MM.1S (cell line): ENCODE measurements around the gene FAM222B.

Experiments used
- DNase-seq: peaks from one replicate; pipeline ENCODE4 v3.0.0-alpha.2; 2015
- H2AFZ ChIP-seq: fragments of 300-600 bp; sonication (generic); 2 replicates; pipeline ENCODE4 v1.6.0; 2016; ENCODE audit warnings: antibody characterized with exemption, low read length
- H3F3A ChIP-seq: fragments of 300-600 bp; sonication (generic); 2 replicates; pipeline ENCODE4 v1.6.1; 2016; ENCODE audit warnings: mild to moderate bottlenecking, antibody characterized with exemption, low read length, moderate library complexity, mixed read lengths; ENCODE audit not compliant: insufficient read depth
- H3K27ac ChIP-seq: fragments of 300-600 bp; sonication (generic); 2 replicates; pipeline ENCODE4 v1.5.1; 2016; ENCODE audit warnings: mild to moderate bottlenecking, low read length
- H3K27me3 ChIP-seq: fragments of 300-600 bp; sonication (generic); replicated peaks from 2 replicates; pipeline ENCODE4 v1.6.0; 2016; ENCODE audit warnings: low read length; ENCODE audit not compliant: insufficient read depth
- H3K36me3 ChIP-seq: fragments of 300-600 bp; sonication (generic); replicated peaks from 2 replicates; pipeline ENCODE4 v1.6.1; 2016; ENCODE audit warnings: mild to moderate bottlenecking, low read length, mixed read lengths; ENCODE audit not compliant: insufficient read depth
- H3K4me1 ChIP-seq: fragments of 300-600 bp; sonication (generic); 2 replicates; pipeline ENCODE4 v1.6.1; 2016; ENCODE audit warnings: low read length, mixed read lengths
- H3K4me2 ChIP-seq: fragments of 300-600 bp; sonication (generic); 2 replicates; pipeline ENCODE4 v1.6.0; 2016; ENCODE audit warnings: low read depth, low read length
- H3K4me3 ChIP-seq: fragments of 300-600 bp; sonication (generic); 2 replicates; pipeline ENCODE4 v1.5.1; 2016; ENCODE audit warnings: low read length, mixed read lengths
- H3K79me2 ChIP-seq: fragments of 300-600 bp; sonication (generic); 2 replicates; pipeline ENCODE4 v1.6.1; 2016; ENCODE audit warnings: mixed run types, low read length, mixed read lengths
- H3K9ac ChIP-seq: fragments of 300-600 bp; sonication (generic); 2 replicates; pipeline ENCODE4 v1.6.1; 2016; ENCODE audit warnings: low read length, mixed read lengths
- H3K9me2 ChIP-seq: fragments of 300-600 bp; sonication (generic); replicated peaks from 2 replicates; pipeline ENCODE4 v1.6.1; 2016; ENCODE audit warnings: mild to moderate bottlenecking, low read length, mixed read lengths; ENCODE audit not compliant: insufficient read depth
- H3K9me3 ChIP-seq: fragments of 300-600 bp; sonication (generic); replicated peaks from 2 replicates; pipeline ENCODE4 v1.6.1; 2016; ENCODE audit warnings: mild to moderate bottlenecking, low read length, mixed read lengths; ENCODE audit not compliant: insufficient read depth
- H4K20me1 ChIP-seq: fragments of 300-600 bp; sonication (generic); 2 replicates; pipeline ENCODE4 v1.6.1; 2016; ENCODE audit warnings: mild to moderate bottlenecking, low read length, moderate library complexity, mixed read lengths; ENCODE audit not compliant: insufficient read depth
- CTCF ChIP-seq: fragments of 300-600 bp; sonication (generic); IDR thresholded peaks from 2 replicates; pipeline ENCODE4 v1.5.1; 2016; ENCODE audit warnings: antibody characterized with exemption, low read length, mixed read lengths
- EZH2 ChIP-seq: fragments of 300-600 bp; sonication (generic); optimal IDR thresholded peaks from 2 replicates; pipeline ENCODE3; 2017; ENCODE audit warnings: low read depth, mild to moderate bottlenecking, antibody characterized with exemption, low read length, mixed read lengths
- EZH2phosphoT487 ChIP-seq: fragments of 300-600 bp; sonication (generic); IDR thresholded peaks from 2 replicates; pipeline ENCODE4 v1.6.1; 2018; ENCODE audit warnings: antibody characterized with exemption, low read length

The FAM222B gene

GRCh38 chr17:28735242-28735722, 107.3 kb downstream of the FAM222B start:
- no peak overlapping the region for H3K27ac ChIP-seq
- TF ChIP-seq EZH2, result no peak
- no peak for TF ChIP-seq CTCF
- TF ChIP-seq EZH2phosphoT487, result no peak
- no peak overlapping the region for H3K4me2 ChIP-seq

GRCh38 chr17:28734712-28735241, 107.8 kb downstream of the FAM222B start:
- H3K27ac ChIP-seq, result no peak overlapping the region
- no peak overlapping the region for H2AFZ ChIP-seq
- H3K4me2 ChIP-seq, result no peak overlapping the region
- H4K20me1 ChIP-seq, result no peaks in the 10 kb centered on the region
- no peaks in the 10 kb centered on the region for H3K9me3 ChIP-seq
- no peaks in the 10 kb centered on the region for H3K27me3 ChIP-seq
- no peaks in the 10 kb centered on the region for H3K9me2 ChIP-seq
- H3F3A ChIP-seq, result no peaks in the 10 kb centered on the region
- no peak overlapping the region for H3K9ac ChIP-seq
- TF ChIP-seq CTCF (no peak), EZH2 (no peak), EZH2phosphoT487 (no peak)
- H3K4me1 ChIP-seq, result peaks cover 11% of the 10 kb centered on the region
- no peaks in the 10 kb centered on the region for H3K79me2 ChIP-seq
- no peak for DNase-seq
- no peaks in the 10 kb centered on the region for H3K36me3 ChIP-seq
- H3K4me3 ChIP-seq, result no peak overlapping the region

More at GRCh38 chr17:28735242-28735722, 107.3 kb downstream of the FAM222B start:
- no peaks in the 10 kb centered on the region for H3K9me2 ChIP-seq
- no peaks in the 10 kb centered on the region for H3K9me3 ChIP-seq
- no peak for DNase-seq
- H3K27me3 ChIP-seq, result no peaks in the 10 kb centered on the region
- H3K36me3 ChIP-seq, result no peaks in the 10 kb centered on the region
- no peaks in the 10 kb centered on the region for H4K20me1 ChIP-seq
- H3K79me2 ChIP-seq, result no peaks in the 10 kb centered on the region
- no peak overlapping the region for H3K9ac ChIP-seq
- peaks cover 11% of the 10 kb centered on the region for H3K4me1 ChIP-seq
- no peak overlapping the region for H2AFZ ChIP-seq
- no peaks in the 10 kb centered on the region for H3F3A ChIP-seq
- H3K4me3 ChIP-seq, result no peak overlapping the region

- H3K9me3 ChIP-seq, result no peaks in the 10 kb centered on the region
- no peaks in the 10 kb centered on the region for H3K36me3 ChIP-seq
- TF ChIP-seq CTCF (no peak), EZH2phosphoT487 (no peak), EZH2 (no peak)
- no peak overlapping the region for H3K27ac ChIP-seq
- H3K27me3 ChIP-seq, result no peaks in the 10 kb centered on the region
- H2AFZ ChIP-seq, result no peak overlapping the region
- no peak overlapping the region for H3K4me3 ChIP-seq
- DNase-seq, result no peak
- no peaks in the 10 kb centered on the region for H3K79me2 ChIP-seq
- no peak overlapping the region for H3K9ac ChIP-seq
- H3K4me2 ChIP-seq, result no peak overlapping the region
- H3F3A ChIP-seq, result peaks cover 10% of the 10 kb centered on the region
- no peaks in the 10 kb centered on the region for H4K20me1 ChIP-seq
- peaks cover 6% of the 10 kb centered on the region for H3K4me1 ChIP-seq
- no peaks in the 10 kb centered on the region for H3K9me2 ChIP-seq
Measured at GRCh38 chr17:28733346-28733745, 109.2 kb downstream of the FAM222B start.
